ENCODE measurements around the gene DNMT3A. TPM values are rescaled to one million over a fixed set of nuclear protein-coding genes. Genes with fewer than 3 reads are reported as not detected.
"Not testable (repeated sequence)": the region's sequence is repeated elsewhere in the genome, so short reads cannot be mapped to it uniquely, and the experiment has no call there.

DNMT3A gene
- total and polyA plus RNA-seq, 3 donors from 2014 or later, result 15.5 to 36.3 (median 36.3) TPM

GRCh38 chr2:25273985-25274535, 67.7 kb downstream of the DNMT3A start:
- no peak for DNase-seq
- peaks cover 29% of the 10 kb centered on the region for H3K4me1 ChIP-seq
- 94 to 97% methylated on average over 5 of the region's 5 CpGs for WGBS, 2 donors
- TF ChIP-seq POLR2A (IDR thresholded peaks at IDR 0.05) (no peak), CTCF (IDR thresholded peaks at IDR 0.05) (no peak)
- no peak overlapping the region for H3K4me3 ChIP-seq
- H3K27me3 ChIP-seq, result no peaks in the 10 kb centered on the region
- intact Hi-C loops (cut with DNase I; ENCODE audit: low total_unique reads), result no loop called here
- H3K36me3 ChIP-seq (ENCODE audit: low read depth, missing control alignments), result no peaks in the 10 kb centered on the region
- H3K27ac ChIP-seq, result no peak overlapping the region
- no peaks in the 10 kb centered on the region for H3K9me3 ChIP-seq

- H3K27ac ChIP-seq; H3K27me3 ChIP-seq; H3K36me3 ChIP-seq (ENCODE audit: low read depth, missing control alignments); H3K4me3 ChIP-seq; H3K9me3 ChIP-seq; intact Hi-C loops (cut with DNase I; ENCODE audit: low total_unique reads); DNase-seq: not testable (repeated sequence)
- WGBS, 2 donors, result 76 to 84% methylated on average over 9 of the region's 9 CpGs
- peaks cover 21% of the 10 kb centered on the region for H3K4me1 ChIP-seq
These were observed 69.0 kb downstream of the DNMT3A start for GRCh38 chr2:25272705-25273104.

GRCh38 chr2:25270061-25270460, 71.7 kb downstream of the DNMT3A start:
- no peak for DNase-seq
- no peaks in the 10 kb centered on the region for H3K27me3 ChIP-seq
- TF ChIP-seq POLR2A (IDR thresholded peaks at IDR 0.05) (no peak), CTCF (IDR thresholded peaks at IDR 0.05) (no peak)
- H3K27ac ChIP-seq, result no peak overlapping the region
- WGBS, 2 donors, result 77 to 86% methylated on average over 7 of the region's 7 CpGs
- peaks cover 1% of the 10 kb centered on the region for H3K4me1 ChIP-seq
- no peaks in the 10 kb centered on the region for H3K9me3 ChIP-seq
- H3K4me3 ChIP-seq, result no peak overlapping the region
- no peaks in the 10 kb centered on the region for H3K36me3 ChIP-seq (ENCODE audit: low read depth, missing control alignments)
- intact Hi-C loops (cut with DNase I; ENCODE audit: low total_unique reads), result no loop called here

GRCh38 chr2:25269233-25269632, 72.5 kb downstream of the DNMT3A start:
- Histone ChIP-seq H3K27ac (no peak overlapping the region), H3K36me3 (ENCODE audit: low read depth, missing control alignments) (no peaks in the 10 kb centered on the region), H3K4me3 (no peak overlapping the region), H3K4me1 (no peaks in the 10 kb centered on the region), H3K27me3 (no peaks in the 10 kb centered on the region), H3K9me3 (no peaks in the 10 kb centered on the region)
- no peak for TF ChIP-seq POLR2A (IDR thresholded peaks at IDR 0.05)
- no peak for TF ChIP-seq CTCF (IDR thresholded peaks at IDR 0.05)
- DNase-seq, result no peak
- 86 to 92% methylated on average over 3 of the region's 3 CpGs for WGBS, 2 donors
- intact Hi-C loops (cut with DNase I; ENCODE audit: low total_unique reads), result no loop called here

- TF ChIP-seq POLR2A (IDR thresholded peaks at IDR 0.05) (no peak), CTCF (IDR thresholded peaks at IDR 0.05) (no peak)
- WGBS, 2 donors, result 91 to 93% methylated on average over 10 of the region's 10 CpGs
- Histone ChIP-seq H3K27me3 (no peaks in the 10 kb centered on the region), H3K36me3 (ENCODE audit: low read depth, missing control alignments) (no peaks in the 10 kb centered on the region), H3K9me3 (no peaks in the 10 kb centered on the region), H3K4me1 (no peaks in the 10 kb centered on the region), H3K27ac (no peak overlapping the region), H3K4me3 (no peak overlapping the region)
- intact Hi-C loops (cut with DNase I; ENCODE audit: low total_unique reads), result no loop called here
- DNase-seq, result no peak
These were observed 73.6 kb downstream of the DNMT3A start for GRCh38 chr2:25268139-25268538.

All from testis (tissue), 3 donors.